ENCODE measurements around the gene EGFL7. TPM values are rescaled to one million over a fixed set of nuclear protein-coding genes. Genes with fewer than 3 reads are reported as not detected.

EGFL7 gene
- total RNA-seq: under 1 TPM; 0.28 to 0.30 TPM

DNA sequence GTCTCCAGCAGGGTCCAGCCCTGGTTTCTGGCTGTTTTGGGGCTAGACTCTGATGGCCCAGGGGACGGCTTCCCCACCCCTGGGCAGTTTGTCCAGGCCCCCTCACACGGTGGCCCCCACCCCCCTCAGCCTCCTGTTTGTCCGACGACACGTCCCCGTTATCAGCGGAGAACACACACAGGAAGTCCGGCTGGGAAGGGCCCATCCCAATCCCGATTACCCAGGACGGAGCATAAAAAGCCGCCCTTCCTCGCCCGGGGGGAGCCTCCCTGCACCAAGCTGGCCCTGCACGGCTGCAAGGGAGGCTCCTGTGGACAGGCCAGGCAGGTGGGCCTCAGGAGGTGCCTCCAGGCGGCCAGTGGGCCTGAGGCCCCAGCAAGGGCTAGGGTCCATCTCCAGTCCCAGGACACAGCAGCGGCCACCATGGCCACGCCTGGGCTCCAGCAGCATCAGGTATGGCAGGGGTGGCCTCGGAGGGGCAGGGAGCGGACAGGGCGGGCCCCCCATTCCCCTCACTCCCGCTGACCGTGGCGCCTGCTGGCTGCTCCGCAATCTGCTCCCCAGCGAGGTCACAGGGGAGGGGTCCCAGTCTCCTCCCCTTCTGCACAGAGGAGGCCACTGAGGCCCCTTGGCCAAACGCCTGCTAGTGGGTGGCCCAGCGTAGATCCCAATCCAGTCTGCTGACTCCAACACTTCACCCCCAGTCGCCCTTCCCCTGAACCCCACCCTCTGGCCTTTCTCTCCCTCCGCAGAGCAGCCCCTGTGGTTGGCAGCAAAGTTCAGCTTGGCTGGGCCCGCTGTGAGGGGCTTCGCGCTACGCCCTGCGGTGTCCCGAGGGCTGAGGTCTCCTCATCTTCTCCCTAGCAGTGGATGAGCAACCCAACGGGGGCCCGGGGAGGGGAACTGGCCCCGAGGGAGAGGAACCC lies at the start of gene EGFL7:
Gene EGFL7, plus strand, starts transcription at position 261 of the 926 bp plus-strand sequence. CDS start 5,367 bp downstream, outside the sequence.
- Mint-ChIP-seq H3K27ac (no peak within 1 kb of the TSS), H3K27me3 (peaks cover 24% of the 10 kb centered on the region), H3K4me3 (no peak within 1 kb of the TSS), H3K9me3 (no peaks in the 10 kb centered on the region), H3K36me3 (ENCODE audit: low read depth) (no peaks in the 10 kb centered on the region), H3K4me1 (peaks cover 6% of the 10 kb centered on the region)
- ChIA-PET POLR2A (no interaction called here), CTCF (no interaction called here)
- DNase-seq: no peak

- H3K4me1 Mint-ChIP-seq: no peaks in the 10 kb centered on the region
- no peak for DNase-seq
- ChIA-PET POLR2A (no interaction called here), CTCF (no interaction called here)
- H3K27me3 Mint-ChIP-seq: no peaks in the 10 kb centered on the region
- H3K9me3 Mint-ChIP-seq: no peaks in the 10 kb centered on the region
- H3K4me3 Mint-ChIP-seq: no peak overlapping the region
- no peaks in the 10 kb centered on the region for H3K36me3 Mint-ChIP-seq (ENCODE audit: low read depth)
- H3K27ac Mint-ChIP-seq: no peak overlapping the region
Measured at GRCh38 chr9:136613824-136614371, 48.8 kb upstream of the EGFL7 start.

GRCh38 chr9:136614372-136614922 lies 48.3 kb upstream of the EGFL7 start:
- no peak overlapping the region for H3K4me3 Mint-ChIP-seq
- POLR2A ChIA-PET: no interaction called here

GRCh38 chr9:136614967-136615623 lies 47.6 kb upstream of the EGFL7 start:
- ChIA-PET POLR2A (no interaction called here), CTCF (no interaction called here)
- Mint-ChIP-seq H3K27ac (no peak overlapping the region), H3K36me3 (ENCODE audit: low read depth) (no peaks in the 10 kb centered on the region), H3K4me1 (peaks cover 6% of the 10 kb centered on the region), H3K9me3 (no peaks in the 10 kb centered on the region), H3K4me3 (no peak overlapping the region), H3K27me3 (no peaks in the 10 kb centered on the region)
- DNase-seq: no peak

More at GRCh38 chr9:136614372-136614922, 48.3 kb upstream of the EGFL7 start:
- CTCF ChIA-PET: no interaction called here
- H3K9me3 Mint-ChIP-seq: no peaks in the 10 kb centered on the region
- no peak for DNase-seq
- H3K4me1 Mint-ChIP-seq: peaks cover 5% of the 10 kb centered on the region
- no peaks in the 10 kb centered on the region for H3K36me3 Mint-ChIP-seq (ENCODE audit: low read depth)
- H3K27ac Mint-ChIP-seq: no peak overlapping the region
- H3K27me3 Mint-ChIP-seq: no peaks in the 10 kb centered on the region

GRCh38 chr9:136615631-136616306 lies 46.9 kb upstream of the EGFL7 start:
- ChIA-PET POLR2A (no interaction called here), CTCF (no interaction called here)
- Mint-ChIP-seq H3K4me3 (no peak overlapping the region), H3K36me3 (ENCODE audit: low read depth) (no peaks in the 10 kb centered on the region), H3K4me1 (peaks cover 6% of the 10 kb centered on the region), H3K27me3 (no peaks in the 10 kb centered on the region), H3K9me3 (no peaks in the 10 kb centered on the region), H3K27ac (no peak overlapping the region)
- DNase-seq: no peak

DNA sequence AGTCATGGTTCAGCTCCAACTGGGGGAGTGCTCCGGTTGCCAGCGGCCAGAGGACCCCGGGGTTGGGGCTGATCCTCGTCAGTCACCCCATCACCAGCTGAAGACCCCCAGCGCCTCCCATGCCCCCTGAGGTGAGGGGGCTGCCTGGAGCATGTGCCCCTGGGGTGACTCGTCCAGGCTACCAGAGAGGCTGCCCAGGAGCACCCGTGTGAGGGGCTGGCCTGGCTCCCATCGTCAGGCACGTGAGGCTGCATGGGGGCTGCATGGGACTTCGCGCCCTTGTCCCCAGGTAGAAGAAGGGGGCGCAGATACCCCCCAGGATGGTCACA lies 46.4 kb upstream of the EGFL7 start:
- peaks cover 6% of the 10 kb centered on the region for H3K4me1 Mint-ChIP-seq

GRCh38 chr9:136616948-136617695 lies 45.6 kb upstream of the EGFL7 start:
- H3K27ac Mint-ChIP-seq: no peak overlapping the region
- H3K4me3 Mint-ChIP-seq: no peak overlapping the region
- DNase-seq: no peak
- no peaks in the 10 kb centered on the region for H3K9me3 Mint-ChIP-seq
- POLR2A ChIA-PET: no interaction called here
- H3K36me3 Mint-ChIP-seq (ENCODE audit: low read depth): no peaks in the 10 kb centered on the region
- H3K4me1 Mint-ChIP-seq: peaks cover 6% of the 10 kb centered on the region
- no peaks in the 10 kb centered on the region for H3K27me3 Mint-ChIP-seq
- CTCF ChIA-PET: no interaction called here

More for the DNA sequence above, 46.4 kb upstream of the EGFL7 start:
- Mint-ChIP-seq H3K4me3 (no peak overlapping the region), H3K9me3 (no peaks in the 10 kb centered on the region), H3K27me3 (no peaks in the 10 kb centered on the region), H3K27ac (no peak overlapping the region), H3K36me3 (ENCODE audit: low read depth) (no peaks in the 10 kb centered on the region)
- CTCF ChIA-PET: no interaction called here
- POLR2A ChIA-PET: no interaction called here
- DNase-seq: no peak

DNA sequence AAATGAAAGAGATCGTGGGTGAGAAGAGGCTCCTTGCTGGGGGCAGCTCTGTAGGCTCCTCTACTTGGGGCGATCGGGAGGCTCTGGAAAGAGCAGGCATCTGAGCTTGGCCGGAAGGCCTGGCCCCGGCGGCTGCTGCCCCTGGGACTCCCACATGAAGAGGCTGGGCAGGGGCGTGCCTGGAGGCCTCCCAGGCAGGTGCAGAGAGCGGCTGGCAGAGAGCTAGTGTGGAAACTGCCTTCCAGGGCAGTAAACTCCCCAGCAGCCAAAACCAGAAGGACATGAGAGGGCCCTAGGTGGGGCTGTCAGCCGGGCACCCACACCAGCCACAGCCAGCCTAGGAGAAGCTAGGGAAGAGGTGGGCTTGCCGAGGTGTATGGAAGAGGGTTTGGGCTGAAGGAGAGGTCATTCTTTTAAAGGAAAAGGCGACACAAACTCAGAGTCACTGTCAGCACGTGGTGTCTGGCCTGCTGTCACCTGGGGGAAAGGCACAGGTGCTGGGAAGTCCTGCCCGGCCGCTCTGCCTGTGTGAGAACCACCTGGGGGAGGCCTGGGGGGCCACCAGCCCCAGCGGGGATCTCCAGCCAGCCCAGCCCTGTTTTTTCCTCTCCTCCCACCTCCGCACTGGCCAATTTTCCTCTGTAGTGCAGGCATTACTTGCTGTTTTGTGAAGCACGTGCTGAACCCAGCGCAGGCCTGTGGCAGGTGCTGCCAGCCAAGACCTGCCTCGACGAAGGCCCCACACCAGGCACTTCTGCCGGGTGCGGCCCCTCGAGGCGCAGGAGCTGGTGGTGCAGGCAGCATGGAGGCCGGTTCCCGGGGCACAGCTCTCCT lies 44.8 kb upstream of the EGFL7 start:
- CTCF ChIA-PET: no interaction called here
- Mint-ChIP-seq H3K36me3 (ENCODE audit: low read depth) (no peaks in the 10 kb centered on the region), H3K27ac (no peak overlapping the region), H3K9me3 (no peaks in the 10 kb centered on the region), H3K4me3 (no peak overlapping the region), H3K27me3 (no peaks in the 10 kb centered on the region), H3K4me1 (peaks cover 6% of the 10 kb centered on the region)
- POLR2A ChIA-PET: no interaction called here
- DNase-seq: no peak

DNA sequence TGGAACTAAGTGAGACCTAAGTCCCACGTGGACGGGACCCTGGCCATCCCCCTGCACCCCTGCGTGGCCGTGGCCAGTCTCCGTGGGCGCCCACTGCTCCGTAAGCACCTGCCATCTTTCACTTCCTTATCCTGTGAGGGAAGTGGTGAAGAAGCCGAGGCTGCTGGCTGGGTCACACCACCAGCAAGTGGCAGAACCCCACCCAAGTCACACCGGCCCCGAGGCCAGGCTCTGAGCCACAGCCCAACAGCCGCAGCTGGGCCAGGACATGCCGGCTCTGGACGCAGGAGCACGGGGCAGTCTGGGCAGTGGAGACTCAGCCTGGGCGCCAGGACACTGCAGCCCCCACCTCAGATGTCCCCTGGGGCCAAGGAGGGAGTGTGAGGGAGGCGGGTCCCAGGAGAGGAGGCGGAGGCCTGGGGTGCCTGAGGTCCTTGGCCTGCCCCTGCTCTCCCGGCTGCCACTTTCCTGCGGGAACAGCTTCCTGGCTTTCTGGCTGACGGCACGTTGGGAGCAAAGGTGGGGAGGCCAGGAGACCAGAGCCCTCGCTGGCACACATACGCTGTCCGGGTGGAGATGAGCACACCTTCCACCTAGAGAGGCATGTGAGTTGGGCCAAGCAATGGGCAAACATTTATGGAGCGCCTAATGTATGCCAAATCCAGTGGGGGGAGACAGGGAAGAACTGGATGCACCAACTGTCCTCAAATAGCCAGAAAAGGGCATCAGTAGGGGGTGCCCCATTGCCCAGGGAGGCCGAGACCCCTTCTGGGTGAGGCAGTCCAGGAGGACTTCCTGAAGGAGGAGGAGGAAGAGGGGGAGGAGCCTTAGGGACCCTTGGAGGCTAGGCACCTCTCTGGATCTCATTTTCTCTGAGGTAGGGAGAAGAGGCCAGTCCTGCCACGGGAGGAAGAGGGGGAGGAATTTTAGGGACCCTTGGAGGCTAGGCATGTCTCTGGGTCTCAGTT lies 43.9 kb upstream of the EGFL7 start:
- Mint-ChIP-seq H3K27ac (no peak overlapping the region), H3K36me3 (ENCODE audit: low read depth) (no peaks in the 10 kb centered on the region), H3K9me3 (no peaks in the 10 kb centered on the region), H3K27me3 (no peaks in the 10 kb centered on the region), H3K4me3 (no peak overlapping the region), H3K4me1 (peaks cover 6% of the 10 kb centered on the region)
- no peak for DNase-seq
- ChIA-PET POLR2A (interaction anchor here (1.0 kb wide), 1 partner anchor 133 kb away, joined by 3 read pairs; no protein-coding TSS in a partner anchor), CTCF (no interaction called here)

- no peak overlapping the region for H3K27ac Mint-ChIP-seq
- H3K9me3 Mint-ChIP-seq: no peaks in the 10 kb centered on the region
- no peaks in the 10 kb centered on the region for H3K27me3 Mint-ChIP-seq
- peaks cover 6% of the 10 kb centered on the region for H3K4me1 Mint-ChIP-seq
- ChIA-PET CTCF (no interaction called here), POLR2A (interaction anchor here (1.0 kb wide), 1 partner anchor 134 kb away, joined by 3 read pairs; no protein-coding TSS in a partner anchor)
- no peak for DNase-seq
- H3K36me3 Mint-ChIP-seq (ENCODE audit: low read depth): no peaks in the 10 kb centered on the region
- H3K4me3 Mint-ChIP-seq: no peak overlapping the region
Measured at GRCh38 chr9:136619742-136620440, 42.8 kb upstream of the EGFL7 start.
